ENCODE measurements around the gene RAD51B. TPM values are rescaled to one million over a fixed set of nuclear protein-coding genes. Genes with fewer than 3 reads are reported as not detected.

RAD51B gene
- total and polyA plus RNA-seq, 2 of the 13 experiments (the other 11 are each of a cell fraction or from before 2014, with no cell fraction given): 7.0 to 9.5 TPM

GRCh38 chr14:68355415-68355814 is 535.8 kb downstream of the RAD51B start:
- H3K9me3 ChIP-seq (ENCODE audit: low read length): no peaks in the 10 kb centered on the region

More at GRCh38 chr14:68355415-68355814, 535.8 kb downstream of the RAD51B start:
- ATAC-seq (no peak), DNase-seq (ENCODE audit: low spot score) (no peak), FAIRE-seq (no peak)
- no peak overlapping the region for H3K27ac ChIP-seq (ENCODE audit: extremely low read length, insufficient read depth, low read length)
- H3K4me1 ChIP-seq (ENCODE audit: insufficient read depth, low read length): peaks cover 23% of the 10 kb centered on the region
- no TSS peak for BruUV-seq (replicated peaks)
- ChIA-PET POLR2A (no interaction called here), CTCF (ENCODE audit: low intra/inter-chr PET ratio, low total read pairs) (no interaction called here)
- no peak for TF ChIP-seq CHD4 (IDR thresholded peaks at IDR 0.05; ENCODE audit: borderline replicate concordance, low read length)
- TF ChIP-seq ARNT2 (CRISPR knock-in tag; IDR thresholded peaks at IDR 0.05; ENCODE audit: low read depth): no peak
- TF ChIP-seq ZMYM3 (CRISPR knock-in tag; IDR thresholded peaks at IDR 0.05): no peak
- no peak for TF ChIP-seq ZNF17 (CRISPR knock-in tag; IDR thresholded peaks at IDR 0.05)
- TF ChIP-seq TGIF2 (CRISPR knock-in tag; IDR thresholded peaks at IDR 0.05): no peak
- no peak for TF ChIP-seq ZSCAN25 (CRISPR knock-in tag; IDR thresholded peaks at IDR 0.05)
- TF ChIP-seq WIZ (CRISPR knock-in tag; IDR thresholded peaks at IDR 0.05): no peak
- TF ChIP-seq FOXO1 (CRISPR knock-in tag; IDR thresholded peaks at IDR 0.05): no peak
- no peak for TF ChIP-seq ZNF460 (CRISPR knock-in tag; IDR thresholded peaks at IDR 0.05; ENCODE audit: borderline replicate concordance)
- TF ChIP-seq MATR3 (CRISPR knock-in tag; IDR thresholded peaks at IDR 0.05): no peak
- TF ChIP-seq ZNF143 (CRISPR knock-in tag; IDR thresholded peaks at IDR 0.05): no peak
- no peak for TF ChIP-seq ZNF574 (CRISPR knock-in tag; IDR thresholded peaks at IDR 0.05)
- TF ChIP-seq DMTF1 (CRISPR knock-in tag; IDR thresholded peaks at IDR 0.05): no peak
- H3K79me2 ChIP-seq (ENCODE audit: insufficient read depth, low read length): no peaks in the 10 kb centered on the region
- H3K36me3 ChIP-seq (replicated peaks in 1 of 2; ENCODE audit: control insufficient read depth in 1 of 2, insufficient read depth in 2 of 2, low read length in 2 of 2): no peaks in the 10 kb centered on the region; a peak in 1 of 5 replicates
- H3K4me3 ChIP-seq (replicated peaks in 1 of 3; ENCODE audit: insufficient read depth in 1 of 3, low read depth in 2 of 3, low read length in 3 of 3): no peak overlapping the region
- WGBS (ENCODE audit: low lambda C conversion rate): 97% methylated on average over 2 of the region's 2 CpGs
- in situ Hi-C loops (cut with HindIII; ENCODE audit: extremely low pct_ligation_motif_present, low pct_unique_long_range_greater_than_20kb): no loop called here
- H2AFZ ChIP-seq (ENCODE audit: low read length): no peak overlapping the region
- no peak overlapping the region for H3K9ac ChIP-seq (ENCODE audit: insufficient read depth, low read depth, low read length)
- no peak overlapping the region for H3K4me2 ChIP-seq (ENCODE audit: low read depth, low read length)
- no peaks in the 10 kb centered on the region for H4K20me1 ChIP-seq (ENCODE audit: insufficient read depth, low read length)
- intact Hi-C loops (cut with micrococcal nuclease; ENCODE audit: unreplicated experiment): no loop called here
- no peaks in the 10 kb centered on the region for H3K27me3 ChIP-seq (ENCODE audit: control insufficient read depth in 1 of 2, insufficient read depth in 2 of 2, low read length in 2 of 2)

All from HepG2 (cell line).